Measurements from ENCODE around the gene NPAS2.

NPAS2 gene

GRCh38 chr2:100852447-100852846 lies 32.5 kb downstream of the NPAS2 start:
- ChIA-PET CTCF (no interaction called here), POLR2A (no interaction called here)
- no peak for DNase-seq (ENCODE audit: extremely low spot score)
- TF ChIP-seq BHLHE40 (IDR thresholded peaks at IDR 0.05; ENCODE audit: borderline replicate concordance) (no peak), TARDBP (IDR thresholded peaks at IDR 0.05) (no peak), SUZ12 (IDR thresholded peaks at IDR 0.05) (no peak), HDGF (IDR thresholded peaks at IDR 0.05; ENCODE audit: borderline replicate concordance) (no peak), CTBP1 (IDR thresholded peaks at IDR 0.05; ENCODE audit: borderline replicate concordance) (no peak), L3MBTL2 (conservative IDR thresholded peaks at IDR 0.05) (no peak), PKNOX1 (IDR thresholded peaks at IDR 0.05) (no peak)

GRCh38 chr2:100852999-100853908 lies 33.3 kb downstream of the NPAS2 start:
- POLR2A ChIA-PET = no interaction called here
- CTCF ChIA-PET = no interaction called here
- TF ChIP-seq ARNT (IDR thresholded peaks at IDR 0.05) (no peak), LEF1 (IDR thresholded peaks at IDR 0.05; ENCODE audit: borderline replicate concordance) (no peak), ELF4 (IDR thresholded peaks at IDR 0.05) (no peak), NFRKB (IDR thresholded peaks at IDR 0.05) (no peak), FOXA1 (IDR thresholded peaks at IDR 0.05) (no peak), ZNF384 (IDR thresholded peaks at IDR 0.05) (no peak), SP1 (IDR thresholded peaks at IDR 0.05) (no peak), HDGF (IDR thresholded peaks at IDR 0.05; ENCODE audit: borderline replicate concordance) (no peak), CTBP1 (IDR thresholded peaks at IDR 0.05; ENCODE audit: borderline replicate concordance) (no peak), L3MBTL2 (conservative IDR thresholded peaks at IDR 0.05) (no peak), BHLHE40 (IDR thresholded peaks at IDR 0.05; ENCODE audit: borderline replicate concordance) (no peak), FOXM1 (IDR thresholded peaks at IDR 0.05; ENCODE audit: borderline replicate concordance) (no peak), SUZ12 (IDR thresholded peaks at IDR 0.05) (no peak), PKNOX1 (IDR thresholded peaks at IDR 0.05) (no peak), TARDBP (IDR thresholded peaks at IDR 0.05) (no peak)
- DNase-seq (ENCODE audit: extremely low spot score) = no peak

DNA sequence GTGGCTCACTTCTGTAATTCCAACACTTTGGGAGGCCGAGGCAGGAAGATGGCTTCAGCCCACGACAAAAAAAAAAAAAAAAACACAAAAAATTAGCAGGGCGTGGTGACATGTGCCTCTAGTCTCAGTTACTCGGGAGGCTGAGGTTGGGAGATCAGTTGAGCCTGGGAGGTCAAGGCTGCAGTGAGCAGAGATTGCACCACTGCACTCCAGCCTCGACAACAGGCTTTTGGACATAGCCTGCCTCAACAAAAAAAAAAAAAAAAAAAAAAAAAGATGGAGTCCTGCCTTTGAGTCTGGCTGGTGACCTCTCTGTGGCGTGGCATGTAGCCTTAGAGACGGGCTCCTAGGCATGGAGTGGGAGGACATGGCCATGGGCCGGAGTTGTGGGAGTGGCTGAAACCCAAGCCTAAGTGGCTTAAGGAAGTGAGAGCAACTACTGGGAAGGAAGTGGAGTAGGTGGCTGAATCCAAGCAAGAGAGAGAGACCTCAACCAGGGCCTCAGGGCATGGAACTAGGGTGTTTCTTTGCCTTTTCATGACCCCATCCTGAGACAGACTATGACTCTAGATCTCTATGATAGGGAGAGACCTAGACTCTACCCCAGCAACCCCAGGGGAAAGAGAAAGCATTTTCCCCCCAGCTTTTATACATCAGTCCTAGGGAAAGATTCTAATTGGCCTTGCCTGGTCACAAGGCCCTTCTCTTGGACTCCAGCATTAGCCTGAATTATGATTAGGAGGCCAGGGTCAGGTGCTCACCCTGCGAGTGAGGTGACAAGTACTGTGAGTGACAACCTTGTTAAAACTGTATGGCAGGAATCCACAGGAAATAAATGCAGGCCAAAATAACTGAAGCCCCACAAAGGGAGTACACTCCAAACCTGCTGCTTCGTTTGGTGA lies 34.2 kb downstream of the NPAS2 start:
- ChIA-PET CTCF (no interaction called here), POLR2A (interaction anchor here (1.0 kb wide), 1 partner anchor 16 kb away, joined by 3 read pairs; no protein-coding TSS in a partner anchor)
- DNase-seq (ENCODE audit: extremely low spot score) = no peak
- no peak for TF ChIP-seq ARNT (IDR thresholded peaks at IDR 0.05)
- TF ChIP-seq CTBP1 (IDR thresholded peaks at IDR 0.05; ENCODE audit: borderline replicate concordance) = no peak
- no peak for TF ChIP-seq TARDBP (IDR thresholded peaks at IDR 0.05)
- TF ChIP-seq SP1 (IDR thresholded peaks at IDR 0.05) = no peak
- no peak for TF ChIP-seq PKNOX1 (IDR thresholded peaks at IDR 0.05)
- TF ChIP-seq FOXM1 (IDR thresholded peaks at IDR 0.05; ENCODE audit: borderline replicate concordance) = no peak
- no peak for TF ChIP-seq NFRKB (IDR thresholded peaks at IDR 0.05)
- no peak for TF ChIP-seq SUZ12 (IDR thresholded peaks at IDR 0.05)
- TF ChIP-seq HDGF (IDR thresholded peaks at IDR 0.05; ENCODE audit: borderline replicate concordance) = no peak
- TF ChIP-seq FOXK2 (IDR thresholded peaks at IDR 0.05) = no peak
- no peak for TF ChIP-seq L3MBTL2 (conservative IDR thresholded peaks at IDR 0.05)
- no peak for TF ChIP-seq BHLHE40 (IDR thresholded peaks at IDR 0.05; ENCODE audit: borderline replicate concordance)
- no peak for TF ChIP-seq ELF4 (IDR thresholded peaks at IDR 0.05)
- no peak for TF ChIP-seq LEF1 (IDR thresholded peaks at IDR 0.05; ENCODE audit: borderline replicate concordance)
- TF ChIP-seq FOXA1 (IDR thresholded peaks at IDR 0.05) = no peak

GRCh38 chr2:100855084-100855483 lies 35.1 kb downstream of the NPAS2 start:
- ChIA-PET POLR2A (interaction anchor here (1.0 kb wide), 1 partner anchor 17 kb away, joined by 3 read pairs; no protein-coding TSS in a partner anchor), CTCF (no interaction called here)
- TF ChIP-seq SUZ12 (IDR thresholded peaks at IDR 0.05) = no peak
- no peak for TF ChIP-seq SP1 (IDR thresholded peaks at IDR 0.05)
- no peak for TF ChIP-seq PKNOX1 (IDR thresholded peaks at IDR 0.05)
- no peak for TF ChIP-seq FOXA1 (IDR thresholded peaks at IDR 0.05)
- DNase-seq (ENCODE audit: extremely low spot score) = no peak

DNA sequence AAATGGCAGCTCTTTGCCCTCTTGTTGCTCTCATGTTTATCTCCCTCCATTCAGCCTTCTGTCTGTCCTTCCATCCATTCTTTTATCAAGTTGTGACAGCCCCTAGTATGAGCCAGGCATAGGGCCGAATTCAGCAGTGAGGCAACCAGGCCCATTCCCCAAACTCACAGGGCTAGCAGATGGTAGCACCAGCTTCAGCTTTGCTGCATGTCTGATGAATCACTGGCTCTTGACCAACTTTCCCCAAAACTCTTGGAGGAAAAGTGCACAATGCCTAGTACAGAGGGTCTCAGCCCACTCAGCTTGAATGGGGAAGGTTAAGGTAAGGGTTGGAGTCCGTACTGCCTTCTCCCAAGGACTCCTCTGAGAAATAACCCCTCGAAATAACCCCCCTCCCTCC lies 35.7 kb downstream of the NPAS2 start:
- CTCF ChIA-PET = no interaction called here
- TF ChIP-seq HDGF (IDR thresholded peaks at IDR 0.05; ENCODE audit: borderline replicate concordance) (no peak), ARNT (IDR thresholded peaks at IDR 0.05) (no peak), ZNF384 (IDR thresholded peaks at IDR 0.05) (no peak), LEF1 (IDR thresholded peaks at IDR 0.05; ENCODE audit: borderline replicate concordance) (no peak), FOXM1 (IDR thresholded peaks at IDR 0.05; ENCODE audit: borderline replicate concordance) (no peak)
- DNase-seq (ENCODE audit: extremely low spot score) = no peak
- POLR2A ChIA-PET = no interaction called here

Measured in HEK293T (cell line).